NCI-H1436 (cell line): ENCODE results near the gene LCE3E.
"Not testable (repeated sequence)": the region's sequence is repeated elsewhere in the genome, so short reads cannot be mapped to it uniquely, and the experiment has no call there.

Source experiments
- DNase-seq: peaks from one replicate; lab custom pipeline; 2025; lab: John Stamatoyannopoulos, UW

LCE3E gene

GRCh38 chr1:152566681-152567080, at the start of gene LCE3E:
Gene LCE3E (minus strand): TSS chr1:152566780. CDS start chr1:152566208, 572 bp downstream.
- no peak for DNase-seq

GRCh38 chr1:152613511-152613910, 46.9 kb upstream of the LCE3E start, which contains the start of gene LCE3B:
Gene LCE3B (plus strand): TSS chr1:152613811. CDS start chr1:152613811, 0 bp downstream.
- no peak for DNase-seq

- no peak for DNase-seq
These were observed 33.4 kb upstream of the LCE3E start, which contains the start of gene LCE3C for GRCh38 chr1:152599934-152600333. Gene LCE3C (plus strand): TSS chr1:152600234. CDS start chr1:152600732, 498 bp downstream.

- DNase-seq, result no peak
These were observed 30.4 kb upstream of the LCE3E start for GRCh38 chr1:152596986-152597385.

- DNase-seq, result no peak
These were observed 19.0 kb upstream of the LCE3E start for GRCh38 chr1:152585586-152585985.

- DNase-seq, result no peak
These were observed 16.1 kb upstream of the LCE3E start for GRCh38 chr1:152582647-152583046.

- DNase-seq, result no peak
These were observed 13.9 kb upstream of the LCE3E start, which contains the start of gene LCE3D for GRCh38 chr1:152580433-152580832. Gene LCE3D (minus strand): TSS chr1:152580516. CDS start chr1:152579936, 580 bp downstream.

- DNase-seq, result not testable (repeated sequence)
These were observed 12.9 kb upstream of the LCE3E start for GRCh38 chr1:152579526-152579925.

- no peak for DNase-seq
These were observed 10.6 kb upstream of the LCE3E start for GRCh38 chr1:152577168-152577567.

GRCh38 chr1:152565535-152566215, 905 bp downstream of the LCE3E start:
- DNase-seq, result no peak

- no peak for DNase-seq
These were observed 1.5 kb downstream of the LCE3E start for GRCh38 chr1:152565115-152565514.

- not testable (repeated sequence) for DNase-seq
These were observed 18.2 kb downstream of the LCE3E start for GRCh38 chr1:152548358-152548757.

GRCh38 chr1:152546704-152547103, 19.9 kb downstream of the LCE3E start:
- DNase-seq, result no peak

- DNase-seq, result no peak
These were observed 22.8 kb downstream of the LCE3E start for GRCh38 chr1:152543820-152544219.

- DNase-seq, result no peak
These were observed 26.7 kb downstream of the LCE3E start for GRCh38 chr1:152539901-152540300.

- DNase-seq, result no peak
These were observed 29.1 kb downstream of the LCE3E start for GRCh38 chr1:152537496-152537895.

GRCh38 chr1:152535774-152536173, 30.8 kb downstream of the LCE3E start:
- DNase-seq, result no peak

GRCh38 chr1:152533327-152533938, 33.1 kb downstream of the LCE3E start:
- DNase-seq, result no peak

GRCh38 chr1:152525080-152525641, 41.4 kb downstream of the LCE3E start:
- no peak for DNase-seq

- no peak for DNase-seq
These were observed 46.0 kb downstream of the LCE3E start for GRCh38 chr1:152520561-152521090.

- DNase-seq, result no peak
These were observed 46.7 kb downstream of the LCE3E start for GRCh38 chr1:152519851-152520250.

GRCh38 chr1:152517237-152517811, 49.3 kb downstream of the LCE3E start:
- DNase-seq, result no peak
